Activated gamma-delta T cell (primary cell): Measurements from ENCODE around the gene DUOX2.
"Not testable (repeated sequence)": the region's sequence is repeated elsewhere in the genome, so short reads cannot be mapped to it uniquely, and the experiment has no call there.

Experiments
- DNase-seq: peaks from one replicate; lab custom pipeline; 2025; lab: John Stamatoyannopoulos, UW

Gene DUOX2

GRCh38 chr15:45118996-45119395 is 5.0 kb upstream of the DUOX2 start:
- no peak for DNase-seq

GRCh38 chr15:45118131-45118588 is 4.2 kb upstream of the DUOX2 start:
- no peak for DNase-seq

GRCh38 chr15:45117308-45118130 is 3.5 kb upstream of the DUOX2 start:
- no peak for DNase-seq

- no peak for DNase-seq
Measured at GRCh38 chr15:45116482-45117307, 2.7 kb upstream of the DUOX2 start.

- no peak for DNase-seq
Measured at GRCh38 chr15:45116006-45116481, 2.1 kb upstream of the DUOX2 start.

GRCh38 chr15:45115312-45115820 is 1.4 kb upstream of the DUOX2 start:
- DNase-seq = no peak

GRCh38 chr15:45114751-45115085 is 746 bp upstream of the DUOX2 start:
- DNase-seq = no peak

- DNase-seq = no peak
Measured at GRCh38 chr15:45113380-45113990, 487 bp downstream of the DUOX2 start.

- no peak for DNase-seq
Measured at GRCh38 chr15:45112591-45113379, 1.2 kb downstream of the DUOX2 start.

GRCh38 chr15:45112143-45112590 is 1.8 kb downstream of the DUOX2 start:
- no peak for DNase-seq

GRCh38 chr15:45111390-45112142 is 2.4 kb downstream of the DUOX2 start:
- no peak for DNase-seq

- no peak for DNase-seq
Measured at GRCh38 chr15:45110256-45110820, 3.6 kb downstream of the DUOX2 start.

GRCh38 chr15:45107941-45108630 is 5.9 kb downstream of the DUOX2 start:
- DNase-seq = no peak

GRCh38 chr15:45106002-45106790 is 7.8 kb downstream of the DUOX2 start:
- DNase-seq = no peak

- DNase-seq = no peak
Measured at GRCh38 chr15:45105586-45105985, 8.4 kb downstream of the DUOX2 start.

GRCh38 chr15:45104170-45104569 is 9.8 kb downstream of the DUOX2 start:
- not testable (repeated sequence) for DNase-seq

- DNase-seq = no peak
Measured at GRCh38 chr15:45102226-45102625, 11.7 kb downstream of the DUOX2 start.

- no peak for DNase-seq
Measured at GRCh38 chr15:45101749-45102148, 12.2 kb downstream of the DUOX2 start.
